NCI-H2107 (cell line): ENCODE measurements around the gene MAPK1.
A peak's percentile ranks its signal among the peaks of the same experiment; 100 is the strongest.
"Not testable (repeated sequence)": the region's sequence is repeated elsewhere in the genome, so short reads cannot be mapped to it uniquely, and the experiment has no call there.

Experiments
- DNase-seq: peaks from one replicate; lab custom pipeline; 2025; lab: John Stamatoyannopoulos, UW

Gene MAPK1

DNA sequence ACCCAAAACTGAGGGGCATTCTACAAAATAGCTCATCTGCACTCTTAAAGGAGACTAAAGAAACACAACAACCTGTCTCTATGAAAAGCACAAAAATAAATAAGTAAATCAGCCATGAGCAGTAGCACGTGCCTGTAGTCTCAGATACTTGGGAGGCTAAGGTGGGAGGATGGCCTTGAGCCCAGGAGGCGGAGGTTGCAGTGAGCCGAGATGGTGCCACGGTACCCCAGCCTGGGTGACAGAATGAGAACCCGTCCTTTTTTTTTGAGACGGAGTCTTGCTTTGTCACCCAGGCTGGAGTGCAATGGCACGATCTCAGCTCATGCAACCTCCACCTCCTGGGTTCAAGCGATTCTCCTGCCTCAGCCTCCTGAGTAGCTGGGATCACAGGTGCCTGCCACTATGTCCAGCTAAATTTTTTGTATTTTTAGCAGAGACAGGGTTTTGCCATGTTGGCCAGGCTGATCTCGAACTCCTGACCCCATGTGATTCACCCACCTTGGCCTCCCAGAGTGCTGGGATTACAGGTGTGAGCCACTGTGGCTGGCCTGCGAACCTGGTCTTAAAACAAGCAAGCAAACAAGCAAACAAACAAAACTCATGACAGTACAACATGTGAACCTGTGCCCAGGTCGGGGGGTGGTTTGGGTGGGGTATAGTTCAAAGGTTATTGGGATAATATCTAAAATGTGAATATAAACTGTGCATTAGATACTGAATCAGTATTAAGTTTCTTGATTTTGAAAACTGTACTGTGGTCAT, 76.4 kb downstream of the MAPK1 start:
- DNase-seq = not testable (repeated sequence)

DNA sequence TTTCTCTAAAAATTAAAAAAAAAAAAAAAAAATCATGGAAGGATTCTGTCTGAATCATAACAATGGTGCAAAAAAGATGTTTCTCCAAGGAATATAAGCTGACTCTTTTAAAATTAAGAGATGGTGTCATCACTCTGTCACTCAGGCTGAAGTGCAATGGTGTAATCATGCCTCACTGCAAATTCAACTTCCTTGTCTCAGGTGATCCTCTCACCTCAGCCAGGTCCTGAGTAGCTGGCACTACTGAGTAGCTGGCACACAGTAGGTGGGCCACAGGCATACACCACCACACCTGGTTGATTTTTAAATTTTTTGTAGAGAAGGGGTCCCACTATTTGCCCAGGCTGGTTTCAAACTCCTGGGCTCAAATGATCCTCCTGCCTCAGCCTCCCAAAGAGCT, 77.1 kb downstream of the MAPK1 start:
- DNase-seq = no peak

DNA sequence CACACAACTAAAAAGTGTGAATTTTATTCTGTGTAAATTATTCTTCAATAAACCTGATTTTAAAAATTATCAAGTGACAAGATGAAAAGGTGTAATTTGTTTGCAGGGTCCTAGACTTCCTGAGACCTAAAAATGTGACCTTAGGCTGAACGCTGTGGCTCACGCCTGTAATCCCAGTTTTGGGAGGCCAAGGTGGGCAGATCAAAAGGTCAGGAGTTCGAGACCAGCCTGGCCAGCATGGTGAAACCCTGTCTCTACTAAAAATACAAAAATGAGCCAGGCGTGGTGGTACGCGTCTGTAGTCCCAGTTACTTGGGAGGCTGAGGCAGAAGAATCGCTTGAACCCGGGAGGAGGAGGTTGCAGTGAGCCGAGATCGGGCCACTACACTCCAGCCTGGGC, 79.9 kb downstream of the MAPK1 start:
- not testable (repeated sequence) for DNase-seq

DNA sequence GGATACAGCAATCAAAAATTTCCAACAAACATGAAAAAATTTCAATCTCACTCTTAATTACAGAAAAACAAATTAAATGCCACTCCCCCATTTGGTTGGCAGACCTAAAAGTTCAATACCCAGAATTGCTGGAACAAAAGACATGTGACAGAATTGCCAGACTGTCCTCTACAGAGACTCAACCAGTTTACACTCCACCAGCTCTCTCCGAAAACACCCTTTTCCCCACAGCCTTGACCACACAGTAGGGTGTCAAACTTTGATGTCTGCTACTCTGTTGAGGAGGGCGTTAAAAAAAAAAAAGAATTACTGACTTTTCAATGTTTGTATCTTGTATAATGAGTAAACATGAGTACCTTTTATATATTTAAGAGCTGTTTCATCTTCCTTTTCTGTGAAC, 87.2 kb downstream of the MAPK1 start:
- DNase-seq = no peak

DNA sequence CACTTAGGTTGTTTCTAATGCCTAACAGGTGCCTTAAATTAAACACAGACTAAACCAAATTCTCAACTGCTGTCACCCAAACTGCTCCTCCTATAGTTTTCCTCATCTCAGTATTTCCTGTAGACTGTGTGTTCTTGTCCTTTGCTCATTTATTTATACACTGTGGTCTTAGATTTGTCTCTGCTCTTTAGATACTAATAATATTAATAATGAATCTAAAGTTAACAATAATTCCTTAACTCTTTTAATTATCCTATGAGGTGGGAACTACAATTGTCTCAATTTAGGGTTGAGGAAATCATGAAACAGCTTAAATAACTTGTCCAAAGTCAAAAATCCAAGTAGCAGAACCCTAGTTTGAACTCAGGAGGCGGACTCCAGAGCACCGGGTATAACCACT, 88.0 kb downstream of the MAPK1 start:
- no peak for DNase-seq

DNA sequence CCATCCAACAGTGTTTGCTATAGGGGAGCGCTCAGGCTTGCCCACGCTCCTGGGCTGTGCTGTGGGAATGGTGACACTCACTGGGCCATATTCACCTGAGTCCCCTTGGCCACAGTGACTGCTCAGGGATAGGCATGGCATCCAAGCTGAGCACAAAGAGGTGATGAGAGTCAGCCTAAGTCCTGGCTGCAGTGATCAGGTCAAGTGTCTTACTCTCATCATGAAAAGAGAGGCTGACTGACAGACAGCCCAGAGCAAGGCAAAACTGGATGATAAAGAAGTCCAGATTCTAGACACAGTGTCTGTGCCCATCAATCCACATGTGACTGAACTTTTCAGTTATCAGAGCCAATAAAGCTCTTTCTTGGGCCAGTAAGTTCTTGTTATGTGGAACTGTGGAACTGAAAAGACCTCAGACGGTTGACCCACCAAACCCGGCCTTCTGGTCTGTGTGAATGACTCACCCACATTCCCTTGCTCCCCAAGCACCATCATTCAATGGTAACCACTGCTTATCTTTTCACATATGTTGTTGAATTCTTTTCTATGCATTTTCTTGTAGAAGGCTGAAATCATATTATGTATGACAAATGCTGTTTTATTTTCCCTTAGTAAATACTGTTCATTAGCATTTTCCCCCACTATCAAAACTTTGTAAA, 88.6 kb downstream of the MAPK1 start:
- DNase-seq = no peak

DNA sequence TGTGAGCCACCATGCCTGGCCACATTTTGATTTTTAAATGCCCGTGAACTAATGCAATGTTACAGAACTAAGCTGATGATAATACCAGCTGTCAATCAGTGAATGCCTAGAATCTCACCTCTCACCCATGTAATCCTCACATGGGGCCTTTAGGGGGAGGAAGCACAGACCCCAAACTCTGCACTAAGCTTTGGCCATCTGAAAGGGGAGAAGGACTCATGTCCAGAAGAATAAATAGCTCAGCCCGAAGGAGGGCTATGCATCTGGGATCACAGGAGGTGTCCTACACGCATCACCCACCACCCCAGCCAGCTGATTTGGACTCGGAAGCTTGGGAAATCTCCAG, 95.8 kb downstream of the MAPK1 start:
- no peak for DNase-seq

DNA sequence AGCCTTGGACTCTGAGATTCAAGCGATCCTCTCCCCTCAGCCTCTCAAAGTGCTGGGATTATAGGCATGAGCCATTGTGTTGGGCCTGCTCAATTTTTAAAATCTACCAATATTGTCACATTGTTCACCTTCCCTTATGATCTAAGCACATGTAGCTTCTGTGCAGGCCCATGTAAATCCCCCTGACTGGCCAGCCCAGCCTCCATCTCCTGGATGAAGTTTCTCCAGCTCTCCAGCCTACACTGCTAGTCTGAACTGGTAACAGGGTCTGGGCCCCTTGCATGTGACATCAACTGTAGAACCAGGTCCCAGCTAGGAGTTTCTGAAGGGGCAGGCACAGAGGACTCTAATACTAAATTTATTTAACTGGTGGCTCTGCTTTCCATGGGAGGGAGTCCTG, 99.0 kb downstream of the MAPK1 start:
- no peak for DNase-seq

DNA sequence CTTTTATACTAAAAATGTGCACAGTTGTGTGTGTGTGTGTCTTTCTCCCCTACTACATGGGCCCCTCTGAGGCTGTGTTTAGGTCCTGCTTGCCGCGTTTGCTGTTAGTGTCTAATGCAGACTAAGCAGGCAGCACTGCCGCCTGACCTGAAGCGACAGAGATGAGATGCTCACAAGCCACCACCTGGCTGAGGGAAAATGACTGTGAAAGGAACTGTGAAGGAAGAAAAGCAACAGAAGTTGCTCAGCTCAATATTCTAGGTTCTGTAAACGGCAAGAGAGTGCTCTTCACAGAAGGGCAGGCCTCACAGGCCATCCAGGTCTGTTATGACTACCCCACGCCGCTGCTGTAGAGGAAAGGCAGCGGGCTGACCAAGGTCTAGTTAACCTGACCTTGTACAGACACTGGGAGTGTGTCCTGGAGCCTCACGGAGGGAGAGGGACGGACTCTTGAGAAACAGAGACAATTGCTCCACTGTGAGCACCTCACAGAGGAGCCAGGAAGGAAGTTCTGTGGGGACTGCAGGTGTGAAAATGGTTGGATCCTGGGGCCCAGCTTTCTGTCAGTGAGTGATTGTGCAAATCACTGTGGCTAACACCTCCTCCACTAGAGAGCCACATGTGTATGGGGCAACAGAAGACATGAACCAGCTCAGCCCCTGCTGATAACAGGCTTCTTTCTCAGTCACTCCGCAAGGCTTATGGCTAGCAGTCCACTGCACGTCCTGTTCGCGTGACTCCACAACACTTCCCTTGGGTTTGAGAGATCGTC, 100.6 kb downstream of the MAPK1 start:
- no peak for DNase-seq

DNA sequence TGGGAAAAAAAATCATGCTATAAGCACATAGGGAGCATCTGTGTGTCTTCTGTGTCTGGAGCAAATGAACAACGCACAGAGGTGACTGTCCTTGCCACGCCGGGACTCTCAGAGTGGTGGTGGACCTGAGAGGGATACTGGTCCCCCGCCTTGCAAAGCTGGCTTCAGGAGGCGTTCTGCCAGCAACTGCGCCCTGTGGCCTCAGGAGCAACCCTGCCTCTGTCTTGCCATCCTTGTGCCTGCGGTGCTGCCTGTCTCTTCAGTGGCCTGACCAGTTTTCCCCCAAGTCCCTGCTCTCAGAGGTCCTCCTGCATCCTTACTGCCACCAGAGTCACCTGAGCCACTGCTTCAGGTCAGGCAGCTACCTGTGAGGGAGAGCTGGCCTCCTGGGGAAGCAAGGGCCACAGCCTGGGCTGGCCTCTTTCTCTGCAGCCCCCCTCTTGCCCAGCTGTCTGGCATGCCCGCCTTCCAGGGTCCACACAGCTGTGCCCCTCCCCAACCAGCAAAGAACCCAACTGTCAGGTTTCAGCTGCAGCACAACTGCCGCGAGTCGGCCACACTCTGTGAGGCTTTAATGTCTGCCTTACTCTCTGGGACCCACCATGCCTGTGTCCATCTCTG, 101.4 kb downstream of the MAPK1 start:
- no peak for DNase-seq

DNA sequence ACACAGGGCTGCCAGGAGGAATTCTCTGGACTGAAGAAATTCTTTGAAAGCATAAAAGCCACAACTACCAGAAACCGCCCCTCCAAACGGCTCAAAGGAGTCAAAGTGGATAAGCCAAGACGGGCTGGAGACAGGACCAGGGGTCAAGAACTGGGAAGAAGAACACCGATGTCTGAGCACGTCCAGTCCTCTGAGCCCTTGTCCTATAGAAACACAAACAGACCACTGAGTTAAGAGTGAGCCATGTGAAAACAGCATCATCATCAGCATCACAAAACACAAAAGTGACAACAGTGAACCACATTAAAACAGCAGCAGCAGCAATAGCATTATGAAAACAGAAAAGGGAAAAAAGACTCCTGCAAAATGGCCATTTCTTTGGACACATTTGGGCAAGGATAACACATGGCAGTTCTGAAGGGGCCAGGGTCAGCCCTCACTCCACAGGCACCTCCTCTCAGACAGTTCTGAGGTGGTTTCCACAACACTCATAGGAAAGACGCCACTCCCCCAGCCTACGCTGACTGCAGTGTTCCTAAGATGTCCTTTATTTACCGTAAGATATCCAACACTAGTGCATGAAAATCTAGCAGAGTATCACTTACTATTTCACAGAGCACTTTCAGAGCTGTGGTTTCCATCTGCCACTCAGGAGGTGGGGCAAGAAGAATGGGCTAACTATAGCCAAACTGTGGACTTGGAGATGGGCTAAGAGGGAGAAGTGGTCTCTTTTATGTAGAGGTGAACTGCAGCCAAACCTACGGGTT, 103.2 kb downstream of the MAPK1 start:
- DNase-seq = no peak

DNA sequence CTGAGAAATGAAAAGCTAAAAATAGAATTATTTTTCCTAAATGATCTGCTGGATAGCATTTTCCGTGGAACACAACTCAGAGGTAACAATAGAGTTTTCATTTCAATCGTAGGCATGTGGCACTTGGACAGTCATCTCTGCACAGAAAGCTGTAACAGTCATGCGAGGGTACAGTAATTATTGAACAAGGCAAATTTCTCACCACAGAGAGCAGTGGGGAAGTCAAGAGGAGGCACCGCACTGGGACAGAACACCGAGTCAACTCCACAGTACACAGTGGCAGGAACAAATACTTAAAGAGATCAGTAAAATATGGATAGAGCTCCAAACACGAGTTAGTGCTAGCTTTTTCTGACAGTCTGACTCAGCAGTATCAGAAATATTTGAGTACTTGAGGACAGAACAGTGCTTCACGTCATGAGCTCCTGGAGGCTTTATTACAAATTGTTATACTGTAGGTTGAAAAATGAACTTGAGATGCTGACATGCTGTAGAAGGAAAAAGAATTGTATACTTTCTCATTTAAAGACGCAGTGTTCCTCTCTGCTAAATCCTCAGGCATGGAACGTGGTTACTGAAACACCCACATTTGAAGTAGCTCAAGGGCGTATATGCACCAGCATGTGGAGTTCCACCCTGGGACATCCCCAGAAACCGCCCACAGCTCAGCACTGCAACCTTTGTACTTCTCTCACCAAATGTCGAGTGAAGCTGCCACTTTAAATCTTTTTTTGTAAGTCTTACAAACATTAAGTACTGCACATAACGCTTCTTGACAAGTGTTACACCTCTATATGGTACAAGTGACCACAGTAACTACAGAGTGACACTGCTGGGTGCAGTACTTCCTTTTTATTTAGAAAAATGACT, 104.5 kb downstream of the MAPK1 start:
- no peak for DNase-seq

DNA sequence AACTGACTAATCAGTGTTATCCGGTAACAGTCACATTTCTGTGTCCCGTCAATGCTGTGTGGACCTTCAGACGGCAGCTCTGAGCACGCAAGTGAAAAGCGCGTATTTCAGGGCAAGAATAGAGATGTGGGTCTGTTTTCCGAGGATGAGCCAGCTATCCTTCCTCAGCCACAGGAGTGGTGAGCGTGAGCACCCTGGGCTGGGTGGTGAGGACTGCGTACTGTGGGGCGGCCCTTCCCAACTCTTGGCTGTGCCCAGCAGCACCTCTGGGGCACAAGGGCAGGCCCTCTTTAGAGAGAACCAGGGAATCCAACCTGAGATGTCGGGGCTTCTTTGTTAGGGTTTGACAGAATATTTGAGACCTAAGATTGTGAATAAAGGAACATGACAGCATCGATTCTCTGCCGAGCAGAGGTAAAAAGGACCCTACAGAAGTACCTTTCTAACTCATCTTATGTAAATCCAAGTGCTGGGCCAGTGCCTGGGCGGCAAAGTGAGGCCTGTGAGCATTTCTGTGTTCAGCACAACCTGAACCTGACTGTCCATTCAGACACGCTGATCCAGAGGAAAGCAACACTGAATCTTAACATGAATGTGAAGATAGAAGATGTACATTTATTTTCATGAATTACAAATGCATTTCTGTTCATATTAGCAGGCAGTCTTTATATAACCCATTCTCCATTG, 105.3 kb downstream of the MAPK1 start:
- no peak for DNase-seq

DNA sequence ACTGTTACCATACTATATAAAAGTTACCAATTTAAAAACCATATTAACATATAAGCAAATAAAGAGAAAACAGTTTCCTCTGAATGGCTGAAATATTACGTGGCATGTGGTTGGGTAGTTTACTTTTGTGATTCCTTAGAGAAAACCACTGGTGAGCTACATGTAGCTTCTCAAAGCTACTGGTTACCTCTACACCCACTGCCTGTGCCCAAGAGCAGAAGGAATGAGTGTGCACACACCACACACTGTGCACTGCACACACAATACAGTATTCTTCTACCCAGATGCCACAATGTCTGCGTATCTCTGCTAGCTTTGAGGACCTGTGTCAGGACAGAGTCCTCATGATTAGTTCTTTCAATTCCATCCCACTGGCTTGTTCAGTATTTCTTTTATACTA, 106.4 kb downstream of the MAPK1 start:
- no peak for DNase-seq

DNA sequence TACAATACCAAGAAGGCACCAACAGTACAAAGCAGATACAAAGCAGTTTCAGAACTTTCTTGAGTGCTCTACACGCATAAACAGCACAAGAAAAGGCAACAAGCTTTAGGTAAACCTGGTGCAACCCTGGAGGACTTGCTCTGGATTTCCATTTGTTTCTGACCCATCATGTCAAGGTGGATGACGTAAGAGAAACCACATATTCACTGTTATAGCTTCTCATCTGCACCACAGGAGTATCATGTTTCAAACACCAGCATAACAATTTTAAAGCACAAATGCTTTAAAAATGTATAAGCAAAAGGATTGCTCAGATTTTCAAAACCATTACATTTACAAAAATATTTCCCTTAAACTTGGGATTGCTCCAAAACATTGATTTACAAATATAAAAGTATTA, 106.8 kb downstream of the MAPK1 start:
- DNase-seq = peak; percentile 38

DNA sequence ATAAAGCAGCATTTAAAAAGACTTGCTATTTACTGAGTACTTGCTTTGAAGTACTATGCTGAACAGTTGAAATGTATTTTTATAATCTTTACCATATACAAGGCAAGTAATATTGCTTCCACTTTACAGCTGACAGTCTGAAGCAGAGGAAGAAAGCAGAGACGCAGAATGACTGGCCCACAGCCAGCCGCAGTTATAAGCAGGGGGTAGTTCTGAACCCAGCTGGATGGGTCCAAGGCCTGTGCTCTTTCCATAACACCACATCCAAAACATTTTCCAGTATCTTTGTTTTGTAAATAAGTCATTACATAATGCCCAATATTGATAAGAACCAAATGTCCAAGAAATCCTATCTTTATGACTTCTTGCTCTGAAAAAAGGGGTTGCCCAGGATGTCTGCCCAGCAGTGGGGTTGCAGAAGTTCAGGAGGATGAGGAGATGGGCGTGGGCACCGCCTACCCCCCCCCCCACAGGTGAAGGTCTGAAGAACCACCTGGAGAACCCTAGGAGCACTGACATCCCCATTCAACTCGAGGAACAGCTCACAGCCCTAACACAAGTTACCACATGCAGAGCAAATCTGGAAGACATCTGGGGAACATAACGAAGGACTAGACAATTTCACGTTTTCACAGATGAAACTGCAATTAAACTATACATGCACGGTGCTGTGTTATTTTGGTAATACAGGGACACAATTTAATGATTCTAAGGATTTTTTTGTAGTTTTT, 107.6 kb downstream of the MAPK1 start:
- no peak for DNase-seq

DNA sequence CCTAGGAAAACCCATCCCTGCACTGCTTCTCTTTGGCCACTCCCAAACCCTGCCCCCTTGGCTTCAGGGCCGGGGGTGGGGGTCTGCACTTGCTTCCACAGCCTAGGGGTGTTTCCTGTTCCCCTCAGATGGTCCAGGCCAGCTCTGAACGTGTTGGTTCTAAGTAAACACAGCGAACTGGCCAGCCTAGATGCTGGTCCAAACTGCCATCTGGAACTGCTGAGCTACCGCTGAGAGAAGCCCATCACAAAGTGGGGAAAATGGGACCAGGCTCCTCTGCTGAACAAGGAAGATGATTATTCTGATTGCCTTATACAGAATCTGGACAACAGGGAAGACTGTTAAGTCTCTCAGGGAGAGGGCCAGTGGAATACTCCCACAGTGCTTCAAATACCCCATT, 108.4 kb downstream of the MAPK1 start:
- no peak for DNase-seq

DNA sequence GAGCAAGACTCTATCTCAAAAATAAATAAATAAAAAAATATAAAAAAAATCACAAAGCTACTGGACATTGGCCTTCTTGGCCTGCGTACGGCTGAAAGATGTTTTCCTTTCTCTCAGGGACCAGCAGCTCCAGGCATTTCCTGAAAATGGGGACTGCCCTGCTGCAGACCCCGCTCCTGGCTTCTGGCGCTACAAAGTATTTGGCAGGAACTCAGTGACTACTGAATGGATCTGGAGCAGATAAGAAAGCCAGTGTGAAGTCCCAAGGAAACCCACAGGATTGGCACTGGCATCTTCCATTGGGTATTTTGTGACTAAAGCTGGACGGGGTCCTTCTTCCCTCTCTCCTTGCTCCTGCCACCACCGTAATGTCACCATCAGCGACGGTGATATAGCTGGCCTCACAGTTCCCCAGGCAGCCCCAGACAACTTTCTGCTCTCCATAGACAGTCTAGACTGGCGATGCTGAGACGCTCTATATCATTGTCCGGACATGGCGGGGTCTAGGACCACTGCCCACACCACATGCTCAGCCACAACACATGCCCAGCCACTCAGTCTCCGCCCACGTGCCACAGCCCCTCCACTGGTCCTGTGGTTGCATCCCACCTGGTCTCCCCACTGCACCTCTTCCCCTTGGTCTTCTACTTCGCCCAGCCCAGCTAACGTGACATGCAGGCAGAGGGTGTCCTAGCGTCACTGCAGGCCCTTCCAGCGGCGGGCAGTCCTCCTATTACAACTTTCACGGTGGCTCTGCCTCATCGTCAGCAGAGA, 109.2 kb downstream of the MAPK1 start:
- DNase-seq = no peak

DNA sequence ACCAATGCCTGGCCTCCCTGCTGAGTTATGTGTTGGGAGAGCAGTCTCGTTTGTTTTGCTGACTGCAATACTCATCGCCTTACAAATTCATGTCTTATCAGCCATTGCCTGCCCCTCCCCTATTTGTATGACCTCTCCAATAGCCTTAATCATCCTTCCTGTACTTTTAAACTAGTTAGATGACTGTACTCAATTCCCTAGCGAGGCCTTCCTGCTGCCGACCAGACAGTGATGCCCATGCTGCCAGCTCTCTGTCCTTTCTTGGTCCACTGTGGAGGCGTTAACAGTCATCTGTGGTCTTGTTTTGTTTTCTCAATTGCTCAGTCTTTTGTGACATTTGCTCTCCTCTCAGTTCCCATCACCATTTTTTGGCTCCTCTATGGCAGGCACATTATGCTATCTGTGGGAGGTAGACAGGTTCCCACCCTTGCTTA, 111.6 kb downstream of the MAPK1 start:
- no peak for DNase-seq
